ENCODE data around the gene PDLIM5.

Gene PDLIM5

GRCh38 chr4:94598758-94599157 is 147.0 kb downstream of the PDLIM5 start:
- Histone ChIP-seq H3K4me2 (ENCODE audit: low read depth, low read length, poor library complexity, severe bottlenecking) (no peak overlapping the region), H3K4me1 (ENCODE audit: insufficient read depth, low read length, poor library complexity, severe bottlenecking) (no peaks in the 10 kb centered on the region), H2AFZ (ENCODE audit: low read length) (no peak overlapping the region), H3K9me3 (ENCODE audit: insufficient read depth, low read depth, low read length) (no peaks in the 10 kb centered on the region), H3F3A (ENCODE audit: low read depth) (no peaks in the 10 kb centered on the region), H3K36me3 (ENCODE audit: insufficient read depth, low read length) (no peaks in the 10 kb centered on the region), H3K4me3 (ENCODE audit: low read length, poor library complexity, severe bottlenecking) (no peak overlapping the region), H3K9me2 (replicated peaks; ENCODE audit: low read depth, low read length) (no peaks in the 10 kb centered on the region), H3K79me2 (ENCODE audit: insufficient read depth, low read length) (no peaks in the 10 kb centered on the region), H4K20me1 (ENCODE audit: insufficient read depth, low read length, poor library complexity, severe bottlenecking) (no peaks in the 10 kb centered on the region), H3K27me3 (ENCODE audit: insufficient read depth, low read length, poor library complexity, severe bottlenecking) (no peaks in the 10 kb centered on the region), H3K9ac (ENCODE audit: low read depth, low read length, poor library complexity, severe bottlenecking) (no peak overlapping the region)
- TF ChIP-seq EZH2phosphoT487 (IDR thresholded peaks at IDR 0.05; ENCODE audit: borderline replicate concordance) (no peak), CTCF (conservative IDR thresholded peaks at IDR 0.05; ENCODE audit: low read length) (no peak)

GRCh38 chr4:94603170-94603747 is 151.5 kb downstream of the PDLIM5 start:
- no peak for TF ChIP-seq CTCF (conservative IDR thresholded peaks at IDR 0.05; ENCODE audit: low read length)
- TF ChIP-seq EZH2phosphoT487 (IDR thresholded peaks at IDR 0.05; ENCODE audit: borderline replicate concordance), result no peak
- no peaks in the 10 kb centered on the region for H3F3A ChIP-seq (ENCODE audit: low read depth)

GRCh38 chr4:94605241-94605805 is 153.6 kb downstream of the PDLIM5 start:
- Histone ChIP-seq H3K4me3 (ENCODE audit: low read length, poor library complexity, severe bottlenecking) (no peak overlapping the region), H3K9me3 (ENCODE audit: insufficient read depth, low read depth, low read length) (no peaks in the 10 kb centered on the region), H3K9ac (ENCODE audit: low read depth, low read length, poor library complexity, severe bottlenecking) (no peak overlapping the region), H3K4me2 (ENCODE audit: low read depth, low read length, poor library complexity, severe bottlenecking) (no peak overlapping the region), H4K20me1 (ENCODE audit: insufficient read depth, low read length, poor library complexity, severe bottlenecking) (no peaks in the 10 kb centered on the region), H3K4me1 (ENCODE audit: insufficient read depth, low read length, poor library complexity, severe bottlenecking) (no peaks in the 10 kb centered on the region), H3K9me2 (replicated peaks; ENCODE audit: low read depth, low read length) (no peaks in the 10 kb centered on the region), H3K79me2 (ENCODE audit: insufficient read depth, low read length) (no peaks in the 10 kb centered on the region), H3K27me3 (ENCODE audit: insufficient read depth, low read length, poor library complexity, severe bottlenecking) (no peaks in the 10 kb centered on the region), H3K36me3 (ENCODE audit: insufficient read depth, low read length) (no peaks in the 10 kb centered on the region), H2AFZ (ENCODE audit: low read length) (no peak overlapping the region), H3F3A (ENCODE audit: low read depth) (no peaks in the 10 kb centered on the region)
- TF ChIP-seq EZH2phosphoT487 (IDR thresholded peaks at IDR 0.05; ENCODE audit: borderline replicate concordance), result no peak
- no peak for TF ChIP-seq CTCF (conservative IDR thresholded peaks at IDR 0.05; ENCODE audit: low read length)

More at GRCh38 chr4:94603170-94603747, 151.5 kb downstream of the PDLIM5 start:
- no peaks in the 10 kb centered on the region for H3K27me3 ChIP-seq (ENCODE audit: insufficient read depth, low read length, poor library complexity, severe bottlenecking)
- no peaks in the 10 kb centered on the region for H3K79me2 ChIP-seq (ENCODE audit: insufficient read depth, low read length)
- H4K20me1 ChIP-seq (ENCODE audit: insufficient read depth, low read length, poor library complexity, severe bottlenecking), result no peaks in the 10 kb centered on the region
- H3K36me3 ChIP-seq (ENCODE audit: insufficient read depth, low read length), result no peaks in the 10 kb centered on the region
- H3K9me3 ChIP-seq (ENCODE audit: insufficient read depth, low read depth, low read length), result no peaks in the 10 kb centered on the region
- no peak overlapping the region for H3K9ac ChIP-seq (ENCODE audit: low read depth, low read length, poor library complexity, severe bottlenecking)
- no peak overlapping the region for H3K4me2 ChIP-seq (ENCODE audit: low read depth, low read length, poor library complexity, severe bottlenecking)
- no peaks in the 10 kb centered on the region for H3K9me2 ChIP-seq (replicated peaks; ENCODE audit: low read depth, low read length)
- no peaks in the 10 kb centered on the region for H3K4me1 ChIP-seq (ENCODE audit: insufficient read depth, low read length, poor library complexity, severe bottlenecking)
- H2AFZ ChIP-seq (ENCODE audit: low read length), result no peak overlapping the region
- no peak overlapping the region for H3K4me3 ChIP-seq (ENCODE audit: low read length, poor library complexity, severe bottlenecking)
